ENCODE results near the gene RNF151. TPM values are rescaled to one million over a fixed set of nuclear protein-coding genes. Genes with fewer than 3 reads are reported as not detected.

RNF151 gene
- total and polyA plus RNA-seq, 10 of the 15 experiments (the other 5 are each of a cell fraction or from before 2014, with no cell fraction given) = 0.17 to 0.56 TPM; not detected in 8

DNA sequence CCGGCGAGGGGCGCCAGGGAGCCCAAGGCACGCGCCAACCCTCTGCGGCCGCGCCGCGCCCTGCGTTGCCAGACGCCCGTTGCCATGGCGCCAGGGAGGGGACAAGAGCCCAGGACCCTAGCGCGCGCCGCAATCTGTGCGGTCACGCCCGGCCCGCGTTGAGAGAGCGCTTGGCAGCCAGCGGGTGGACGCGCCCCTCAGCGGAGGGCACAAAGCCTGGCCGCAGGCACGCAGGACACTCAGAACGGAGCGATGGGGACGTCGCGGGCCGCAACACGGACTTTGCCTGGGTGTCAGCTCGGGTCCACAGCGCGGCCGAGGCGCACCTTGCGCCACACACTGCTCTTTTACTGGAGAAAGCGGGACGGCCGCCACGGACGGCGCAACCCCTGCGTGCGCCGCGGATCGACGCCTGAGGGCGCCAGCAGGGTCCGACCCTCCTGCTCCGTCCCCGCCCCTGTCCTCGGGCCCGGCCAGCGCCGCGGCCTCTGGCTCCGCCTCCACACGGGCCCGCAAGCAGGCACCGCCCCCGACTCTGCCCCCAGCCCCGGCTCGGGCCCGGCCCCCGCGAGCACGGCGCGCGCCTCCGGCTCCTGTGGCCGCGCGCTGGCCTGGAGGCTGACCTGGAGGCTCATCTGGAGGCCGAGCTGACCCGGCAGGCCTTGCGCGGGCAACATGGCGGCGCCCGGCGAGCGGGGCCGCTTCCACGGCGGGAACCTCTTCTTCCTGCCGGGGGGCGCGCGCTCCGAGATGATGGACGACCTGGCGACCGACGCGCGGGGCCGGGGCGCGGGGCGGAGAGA is 17.1 kb downstream of the RNF151 start, which contains the start of gene GFER (continued):
- TF ChIP-seq, protein P1, sequence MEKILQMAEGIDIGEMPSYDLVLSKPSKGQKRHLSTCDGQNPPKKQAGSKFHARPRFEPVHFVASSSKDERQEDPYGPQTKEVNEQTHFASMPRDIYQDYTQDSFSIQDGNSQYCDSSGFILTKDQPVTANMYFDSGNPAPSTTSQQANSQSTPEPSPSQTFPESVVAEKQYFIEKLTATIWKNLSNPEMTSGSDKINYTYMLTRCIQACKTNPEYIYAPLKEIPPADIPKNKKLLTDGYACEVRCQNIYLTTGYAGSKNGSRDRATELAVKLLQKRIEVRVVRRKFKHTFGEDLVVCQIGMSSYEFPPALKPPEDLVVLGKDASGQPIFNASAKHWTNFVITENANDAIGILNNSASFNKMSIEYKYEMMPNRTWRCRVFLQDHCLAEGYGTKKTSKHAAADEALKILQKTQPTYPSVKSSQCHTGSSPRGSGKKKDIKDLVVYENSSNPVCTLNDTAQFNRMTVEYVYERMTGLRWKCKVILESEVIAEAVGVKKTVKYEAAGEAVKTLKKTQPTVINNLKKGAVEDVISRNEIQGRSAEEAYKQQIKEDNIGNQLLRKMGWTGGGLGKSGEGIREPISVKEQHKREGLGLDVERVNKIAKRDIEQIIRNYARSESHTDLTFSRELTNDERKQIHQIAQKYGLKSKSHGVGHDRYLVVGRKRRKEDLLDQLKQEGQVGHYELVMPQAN (conservative IDR thresholded peaks at IDR 0.05) = peak; percentile 32; the same call in 1 of the 2 replicates
- TF ChIP-seq, protein P2, sequence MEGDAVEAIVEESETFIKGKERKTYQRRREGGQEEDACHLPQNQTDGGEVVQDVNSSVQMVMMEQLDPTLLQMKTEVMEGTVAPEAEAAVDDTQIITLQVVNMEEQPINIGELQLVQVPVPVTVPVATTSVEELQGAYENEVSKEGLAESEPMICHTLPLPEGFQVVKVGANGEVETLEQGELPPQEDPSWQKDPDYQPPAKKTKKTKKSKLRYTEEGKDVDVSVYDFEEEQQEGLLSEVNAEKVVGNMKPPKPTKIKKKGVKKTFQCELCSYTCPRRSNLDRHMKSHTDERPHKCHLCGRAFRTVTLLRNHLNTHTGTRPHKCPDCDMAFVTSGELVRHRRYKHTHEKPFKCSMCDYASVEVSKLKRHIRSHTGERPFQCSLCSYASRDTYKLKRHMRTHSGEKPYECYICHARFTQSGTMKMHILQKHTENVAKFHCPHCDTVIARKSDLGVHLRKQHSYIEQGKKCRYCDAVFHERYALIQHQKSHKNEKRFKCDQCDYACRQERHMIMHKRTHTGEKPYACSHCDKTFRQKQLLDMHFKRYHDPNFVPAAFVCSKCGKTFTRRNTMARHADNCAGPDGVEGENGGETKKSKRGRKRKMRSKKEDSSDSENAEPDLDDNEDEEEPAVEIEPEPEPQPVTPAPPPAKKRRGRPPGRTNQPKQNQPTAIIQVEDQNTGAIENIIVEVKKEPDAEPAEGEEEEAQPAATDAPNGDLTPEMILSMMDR (IDR thresholded peaks at IDR 0.05 in 2 of 3, conservative IDR thresholded peaks at IDR 0.05 in 1 of 3; ENCODE audit: control insufficient read depth in 2 of 3, extremely low read depth in 1 of 3, insufficient read depth in 1 of 3, low read depth in 3 of 3, low read length in 3 of 3) = peak in 2 of 3 experiments; percentile 48 to 53; a peak in 3 of 6 replicates
- TF ChIP-seq BHLHE40 (IDR thresholded peaks at IDR 0.05; ENCODE audit: borderline replicate concordance in 1 of 2, low read depth in 2 of 2, low read length in 1 of 2) (peak; percentile 45 to 85; a peak in 3 of 4 replicates), BRCA1 (IDR thresholded peaks at IDR 0.05; ENCODE audit: low read depth, low read length) (no peak), PML (IDR thresholded peaks at IDR 0.05; ENCODE audit: low read length) (no peak), SREBF1 (IDR thresholded peaks at IDR 0.05; ENCODE audit: low read length) (no peak)
- TF ChIP-seq, protein P3, sequence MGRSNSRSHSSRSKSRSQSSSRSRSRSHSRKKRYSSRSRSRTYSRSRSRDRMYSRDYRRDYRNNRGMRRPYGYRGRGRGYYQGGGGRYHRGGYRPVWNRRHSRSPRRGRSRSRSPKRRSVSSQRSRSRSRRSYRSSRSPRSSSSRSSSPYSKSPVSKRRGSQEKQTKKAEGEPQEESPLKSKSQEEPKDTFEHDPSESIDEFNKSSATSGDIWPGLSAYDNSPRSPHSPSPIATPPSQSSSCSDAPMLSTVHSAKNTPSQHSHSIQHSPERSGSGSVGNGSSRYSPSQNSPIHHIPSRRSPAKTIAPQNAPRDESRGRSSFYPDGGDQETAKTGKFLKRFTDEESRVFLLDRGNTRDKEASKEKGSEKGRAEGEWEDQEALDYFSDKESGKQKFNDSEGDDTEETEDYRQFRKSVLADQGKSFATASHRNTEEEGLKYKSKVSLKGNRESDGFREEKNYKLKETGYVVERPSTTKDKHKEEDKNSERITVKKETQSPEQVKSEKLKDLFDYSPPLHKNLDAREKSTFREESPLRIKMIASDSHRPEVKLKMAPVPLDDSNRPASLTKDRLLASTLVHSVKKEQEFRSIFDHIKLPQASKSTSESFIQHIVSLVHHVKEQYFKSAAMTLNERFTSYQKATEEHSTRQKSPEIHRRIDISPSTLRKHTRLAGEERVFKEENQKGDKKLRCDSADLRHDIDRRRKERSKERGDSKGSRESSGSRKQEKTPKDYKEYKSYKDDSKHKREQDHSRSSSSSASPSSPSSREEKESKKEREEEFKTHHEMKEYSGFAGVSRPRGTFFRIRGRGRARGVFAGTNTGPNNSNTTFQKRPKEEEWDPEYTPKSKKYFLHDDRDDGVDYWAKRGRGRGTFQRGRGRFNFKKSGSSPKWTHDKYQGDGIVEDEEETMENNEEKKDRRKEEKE (IDR thresholded peaks at IDR 0.05) = no peak
- TF ChIP-seq, protein P4, sequence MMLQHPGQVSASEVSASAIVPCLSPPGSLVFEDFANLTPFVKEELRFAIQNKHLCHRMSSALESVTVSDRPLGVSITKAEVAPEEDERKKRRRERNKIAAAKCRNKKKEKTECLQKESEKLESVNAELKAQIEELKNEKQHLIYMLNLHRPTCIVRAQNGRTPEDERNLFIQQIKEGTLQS (IDR thresholded peaks at IDR 0.05; ENCODE audit: borderline replicate concordance, extremely low read depth, low read depth, low read length) = no peak
- TF ChIP-seq, protein P5, sequence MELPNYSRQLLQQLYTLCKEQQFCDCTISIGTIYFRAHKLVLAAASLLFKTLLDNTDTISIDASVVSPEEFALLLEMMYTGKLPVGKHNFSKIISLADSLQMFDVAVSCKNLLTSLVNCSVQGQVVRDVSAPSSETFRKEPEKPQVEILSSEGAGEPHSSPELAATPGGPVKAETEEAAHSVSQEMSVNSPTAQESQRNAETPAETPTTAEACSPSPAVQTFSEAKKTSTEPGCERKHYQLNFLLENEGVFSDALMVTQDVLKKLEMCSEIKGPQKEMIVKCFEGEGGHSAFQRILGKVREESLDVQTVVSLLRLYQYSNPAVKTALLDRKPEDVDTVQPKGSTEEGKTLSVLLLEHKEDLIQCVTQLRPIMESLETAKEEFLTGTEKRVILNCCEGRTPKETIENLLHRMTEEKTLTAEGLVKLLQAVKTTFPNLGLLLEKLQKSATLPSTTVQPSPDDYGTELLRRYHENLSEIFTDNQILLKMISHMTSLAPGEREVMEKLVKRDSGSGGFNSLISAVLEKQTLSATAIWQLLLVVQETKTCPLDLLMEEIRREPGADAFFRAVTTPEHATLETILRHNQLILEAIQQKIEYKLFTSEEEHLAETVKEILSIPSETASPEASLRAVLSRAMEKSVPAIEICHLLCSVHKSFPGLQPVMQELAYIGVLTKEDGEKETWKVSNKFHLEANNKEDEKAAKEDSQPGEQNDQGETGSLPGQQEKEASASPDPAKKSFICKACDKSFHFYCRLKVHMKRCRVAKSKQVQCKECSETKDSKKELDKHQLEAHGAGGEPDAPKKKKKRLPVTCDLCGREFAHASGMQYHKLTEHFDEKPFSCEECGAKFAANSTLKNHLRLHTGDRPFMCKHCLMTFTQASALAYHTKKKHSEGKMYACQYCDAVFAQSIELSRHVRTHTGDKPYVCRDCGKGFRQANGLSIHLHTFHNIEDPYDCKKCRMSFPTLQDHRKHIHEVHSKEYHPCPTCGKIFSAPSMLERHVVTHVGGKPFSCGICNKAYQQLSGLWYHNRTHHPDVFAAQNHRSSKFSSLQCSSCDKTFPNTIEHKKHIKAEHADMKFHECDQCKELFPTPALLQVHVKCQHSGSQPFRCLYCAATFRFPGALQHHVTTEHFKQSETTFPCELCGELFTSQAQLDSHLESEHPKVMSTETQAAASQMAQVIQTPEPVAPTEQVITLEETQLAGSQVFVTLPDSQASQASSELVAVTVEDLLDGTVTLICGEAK (IDR thresholded peaks at IDR 0.05; ENCODE audit: borderline replicate concordance) = no peak
- TF ChIP-seq, protein P6, sequence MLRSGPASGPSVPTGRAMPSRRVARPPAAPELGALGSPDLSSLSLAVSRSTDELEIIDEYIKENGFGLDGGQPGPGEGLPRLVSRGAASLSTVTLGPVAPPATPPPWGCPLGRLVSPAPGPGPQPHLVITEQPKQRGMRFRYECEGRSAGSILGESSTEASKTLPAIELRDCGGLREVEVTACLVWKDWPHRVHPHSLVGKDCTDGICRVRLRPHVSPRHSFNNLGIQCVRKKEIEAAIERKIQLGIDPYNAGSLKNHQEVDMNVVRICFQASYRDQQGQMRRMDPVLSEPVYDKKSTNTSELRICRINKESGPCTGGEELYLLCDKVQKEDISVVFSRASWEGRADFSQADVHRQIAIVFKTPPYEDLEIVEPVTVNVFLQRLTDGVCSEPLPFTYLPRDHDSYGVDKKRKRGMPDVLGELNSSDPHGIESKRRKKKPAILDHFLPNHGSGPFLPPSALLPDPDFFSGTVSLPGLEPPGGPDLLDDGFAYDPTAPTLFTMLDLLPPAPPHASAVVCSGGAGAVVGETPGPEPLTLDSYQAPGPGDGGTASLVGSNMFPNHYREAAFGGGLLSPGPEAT (IDR thresholded peaks at IDR 0.05; ENCODE audit: low read depth) = no peak

Data from GM12878 (cell line).